Epithelial cell of alveolus of lung (primary cell): ENCODE data around the gene SMC6. TPM values are rescaled to one million over a fixed set of nuclear protein-coding genes. Genes with fewer than 3 reads are reported as not detected.

Experiments used
- total RNA-seq: library from RNA; depleted of rRNA; stranded (reverse); fragments of >200 nt; gene quantifications from 2 replicates; pipeline ENCODE4 v1.2.1, GENCODE V29; 2015

Gene SMC6
- total RNA-seq = 14.0 and 16.3 TPM in 2 replicates

GRCh38 chr2:17753803-17754663 is at the start of gene SMC6, which contains the start of gene GEN1:
Gene SMC6 (minus strand): TSS chr2:17753810. CDS start chr2:17745946, 7,864 bp downstream.
Gene GEN1 (plus strand): TSS chr2:17754138. CDS start chr2:17759944, 5,806 bp downstream.

Other genes with a start within 250 kb of the SMC6 start
- under 0.01 TPM in 1 of 2 replicates, not detected in the other for gene RAD51AP2, start 235.4 kb downstream of the SMC6 start, total RNA-seq
- gene VSNL1, start 213.1 kb downstream of the SMC6 start, total RNA-seq = 0.26 TPM in 1 of 2 replicates, not detected in the other
- 6.3 and 14.6 TPM in 2 replicates for gene GEN1, start 328 bp upstream of the SMC6 start, total RNA-seq
- not detected in 2 replicates for gene MSGN1, start 62.6 kb upstream of the SMC6 start, total RNA-seq
- 1.4 and 12.4 TPM in 2 replicates for gene KCNS3, start 124.9 kb upstream of the SMC6 start, total RNA-seq